ENCODE measurements around the gene PBX2. TPM values are rescaled to one million over a fixed set of nuclear protein-coding genes. Genes with fewer than 3 reads are reported as not detected.
A peak's percentile ranks its signal among the peaks of the same experiment; 100 is the strongest.
"Not testable (repeated sequence)": the region's sequence is repeated elsewhere in the genome, so short reads cannot be mapped to it uniquely, and the experiment has no call there.

The PBX2 gene
- total and polyA plus RNA-seq, 4 experiments from 2014 or later: 0.57 to 192 (median 94.7) TPM

- Histone ChIP-seq H3K36me3 (ENCODE audit: insufficient read depth, low read length) (no peaks in the 10 kb centered on the region), H3K27me3 (ENCODE audit: insufficient read depth, low read length) (no peaks in the 10 kb centered on the region), H3K4me3 (ENCODE audit: low read length in 2 of 2) (peak overlapping the region in 1 of 2 donors; percentile 97), H3K27ac (ENCODE audit: low read depth, low read length) (peak overlapping the region; percentile 98), H3K9me3 (ENCODE audit: control insufficient read depth in 1 of 2, low read length in 2 of 2) (no peaks in the 10 kb centered on the region), H3K4me1 (ENCODE audit: insufficient read depth, low read length) (peaks cover 33% of the 10 kb centered on the region)
- Mint-ChIP-seq H3K9me3 (no peaks in the 10 kb centered on the region), H3K27me3 (peaks cover 0 to 2% of the 10 kb centered on the region in 2 donors), H3K4me3 (peak overlapping the region; percentile 93 to 100 (median 98)), H3K36me3 (peaks cover 15 to 22% of the 10 kb centered on the region in 2 donors), H3K27ac (peak overlapping the region; percentile 97 to 100 (median 99)), H3K4me1 (peaks cover 23 to 58% (median 27%) of the 10 kb centered on the region in 4 donors)
- intact Hi-C loops (cut with micrococcal nuclease): loop anchor here (1.0 to 10.0 kb wide), 7 partner anchors 17 to 1219 kb away; partner anchors contain the start of genes ATF6B, CUTA, HSD17B8 and PHF1
- ChIA-PET CTCF (ENCODE audit: partially characterized antibody) (interaction anchor here (0.8 to 2.5 kb wide), 14 partner anchors 13 to 776 kb away, joined by 3 to 15 read pairs (median 4); partner anchors contain the start of genes AGPAT1, ATF6B, FKBPL and TAP2), POLR2A (ENCODE audit: partially characterized antibody) (interaction anchor here (0.7 to 12.7 kb wide), 29 partner anchors 9 to 1076 kb away, joined by 3 to 408 read pairs (median 5); partner anchors contain the start of genes AGPAT1, ATF6B, BAG6 and DDX39B)
- peak; percentile 99 to 100 (median 100) for DNase-seq
These were observed 5.6 kb upstream of the PBX2 start for GRCh38 chr6:32195652-32195901.

GRCh38 chr6:32194825-32195651 lies 5.0 kb upstream of the PBX2 start:
- Mint-ChIP-seq H3K9me3 (no peaks in the 10 kb centered on the region), H3K4me1 (peaks cover 23 to 63% (median 27%) of the 10 kb centered on the region in 4 donors), H3K27me3 (no peaks in the 10 kb centered on the region), H3K4me3 (peak overlapping the region; percentile 93 to 100 (median 98)), H3K27ac (peak overlapping the region; percentile 95 to 100 (median 99)), H3K36me3 (peaks cover 20 to 28% of the 10 kb centered on the region in 2 donors)
- Histone ChIP-seq H3K9me3 (ENCODE audit: control insufficient read depth in 1 of 2, low read length in 2 of 2) (no peaks in the 10 kb centered on the region), H3K36me3 (ENCODE audit: insufficient read depth, low read length) (no peaks in the 10 kb centered on the region), H3K4me3 (ENCODE audit: low read length in 2 of 2) (peak overlapping the region; percentile 21 to 97), H3K27ac (ENCODE audit: low read depth, low read length) (peak overlapping the region; percentile 98), H3K27me3 (ENCODE audit: insufficient read depth, low read length) (no peaks in the 10 kb centered on the region), H3K4me1 (ENCODE audit: insufficient read depth, low read length) (peaks cover 33% of the 10 kb centered on the region)
- peak in 2 of 5 donors; percentile 52 to 67 for DNase-seq
- POLR2A ChIA-PET (ENCODE audit: partially characterized antibody): interaction anchor here (0.7 to 12.7 kb wide), 30 partner anchors 9 to 1077 kb away, joined by 3 to 408 read pairs (median 5); partner anchors contain the start of genes AGPAT1, ATF6B, BAG6 and DDX39B
- intact Hi-C loops (cut with micrococcal nuclease): loop anchor here (1.0 to 10.0 kb wide), 7 partner anchors 17 to 1220 kb away; partner anchors contain the start of genes ATF6B, CUTA, HSD17B8 and PHF1
- CTCF ChIA-PET (ENCODE audit: partially characterized antibody): interaction anchor here (0.7 to 2.5 kb wide), 15 partner anchors 13 to 777 kb away, joined by 3 to 15 read pairs (median 4); partner anchors contain the start of genes AGPAT1, ATF6B, FKBPL and TAP2

- H3K9me3 ChIP-seq (ENCODE audit: control insufficient read depth in 1 of 2, low read length in 2 of 2): no peaks in the 10 kb centered on the region
- peak overlapping the region; percentile 98 for H3K27ac ChIP-seq (ENCODE audit: low read depth, low read length)
- peak overlapping the region; percentile 21 to 97 for H3K4me3 ChIP-seq (ENCODE audit: low read length in 2 of 2)
- Mint-ChIP-seq H3K27ac (peak overlapping the region; percentile 95 to 100 (median 99)), H3K36me3 (peaks cover 21 to 28% of the 10 kb centered on the region in 2 donors), H3K4me3 (peak overlapping the region; percentile 93 to 100 (median 98)), H3K27me3 (no peaks in the 10 kb centered on the region), H3K4me1 (peaks cover 23 to 64% (median 27%) of the 10 kb centered on the region in 4 donors), H3K9me3 (no peaks in the 10 kb centered on the region)
- ChIA-PET POLR2A (ENCODE audit: partially characterized antibody) (interaction anchor here (1.1 to 12.7 kb wide), 8 partner anchors 8 to 777 kb away, joined by 4 to 408 read pairs (median 18); partner anchors contain the start of genes AGPAT1, ATF6B, BAG6 and FKBPL), CTCF (ENCODE audit: partially characterized antibody) (interaction anchor here (0.7 to 2.5 kb wide), 3 partner anchors 15 to 39 kb away, joined by 3 to 10 read pairs (median 4); partner anchors contain the start of gene AGPAT1)
- no peaks in the 10 kb centered on the region for H3K36me3 ChIP-seq (ENCODE audit: insufficient read depth, low read length)
- H3K4me1 ChIP-seq (ENCODE audit: insufficient read depth, low read length): peaks cover 34% of the 10 kb centered on the region
- DNase-seq: no peak
- intact Hi-C loops (cut with micrococcal nuclease): loop anchor here (2.0 to 10.0 kb wide), 3 partner anchors 776 to 1220 kb away; partner anchors contain the start of genes CUTA, HSD17B8, PHF1 and RING1
- H3K27me3 ChIP-seq (ENCODE audit: insufficient read depth, low read length): no peaks in the 10 kb centered on the region
These were observed 4.4 kb upstream of the PBX2 start for GRCh38 chr6:32194388-32194787.

GRCh38 chr6:32193096-32193495 lies 3.1 kb upstream of the PBX2 start:
- not testable (repeated sequence) for H3K36me3 ChIP-seq (ENCODE audit: insufficient read depth, low read length); H3K27me3 Mint-ChIP-seq; H3K9me3 Mint-ChIP-seq; H3K27me3 ChIP-seq (ENCODE audit: insufficient read depth, low read length); H3K9me3 ChIP-seq (ENCODE audit: control insufficient read depth in 1 of 2, low read length in 2 of 2); DNase-seq
- Histone ChIP-seq H3K4me3 (ENCODE audit: low read length in 2 of 2) (peak overlapping the region; percentile 81 to 99), H3K4me1 (ENCODE audit: insufficient read depth, low read length) (peaks cover 47% of the 10 kb centered on the region), H3K27ac (ENCODE audit: low read depth, low read length) (peak overlapping the region; percentile 98)
- Mint-ChIP-seq H3K36me3 (peaks cover 29 to 40% of the 10 kb centered on the region in 2 donors), H3K4me3 (peak overlapping the region; percentile 98 to 100 (median 99)), H3K27ac (peak overlapping the region; percentile 92 to 100 (median 99)), H3K4me1 (peaks cover 31 to 75% (median 36%) of the 10 kb centered on the region in 4 donors)
- POLR2A ChIA-PET (ENCODE audit: partially characterized antibody): interaction anchor here (0.7 to 12.7 kb wide), 15 partner anchors 12 to 781 kb away, joined by 3 to 408 read pairs (median 5); partner anchors contain the start of genes AGPAT1, ATF6B, DXO and FKBPL
- intact Hi-C loops (cut with micrococcal nuclease): loop anchor here (2.0 to 10.0 kb wide), 3 partner anchors 234 to 1222 kb away; partner anchors contain the start of genes CUTA, HSD17B8, NELFE and PHF1
- CTCF ChIA-PET (ENCODE audit: partially characterized antibody): interaction anchor here (0.9 to 3.3 kb wide), 6 partner anchors 13 to 75 kb away, joined by 3 to 13 read pairs (median 5); partner anchors contain the start of gene RNF5

- ChIA-PET POLR2A (ENCODE audit: partially characterized antibody) (interaction anchor here (0.6 to 12.7 kb wide), 17 partner anchors 13 to 781 kb away, joined by 3 to 408 read pairs (median 5); partner anchors contain the start of genes AGPAT1, ATF6B, DXO and FKBPL), CTCF (ENCODE audit: partially characterized antibody) (interaction anchor here (0.9 to 3.3 kb wide), 6 partner anchors 12 to 74 kb away, joined by 3 to 13 read pairs (median 5); partner anchors contain the start of gene RNF5)
- peak within 1 kb of the TSS; percentile 98 for H3K27ac ChIP-seq (ENCODE audit: low read depth, low read length)
- Mint-ChIP-seq H3K9me3 (no peaks in the 10 kb centered on the region), H3K4me3 (peak within 1 kb of the TSS; percentile 98 to 100 (median 99)), H3K27ac (peak within 1 kb of the TSS; percentile 92 to 100 (median 99)), H3K36me3 (peaks cover 30 to 42% of the 10 kb centered on the region in 2 donors), H3K27me3 (no peaks in the 10 kb centered on the region), H3K4me1 (peaks cover 32 to 78% (median 39%) of the 10 kb centered on the region in 4 donors)
- no peaks in the 10 kb centered on the region for H3K27me3 ChIP-seq (ENCODE audit: insufficient read depth, low read length)
- H3K4me1 ChIP-seq (ENCODE audit: insufficient read depth, low read length): peaks cover 52% of the 10 kb centered on the region
- peaks cover 4% of the 10 kb centered on the region for H3K36me3 ChIP-seq (ENCODE audit: insufficient read depth, low read length)
- intact Hi-C loops (cut with micrococcal nuclease): loop anchor here (2.0 to 10.0 kb wide), 3 partner anchors 234 to 1222 kb away; partner anchors contain the start of genes CUTA, HSD17B8, NELFE and PHF1
- H3K4me3 ChIP-seq (ENCODE audit: low read length in 2 of 2): peak within 1 kb of the TSS; percentile 81 to 99
- peak; percentile 60 to 75 (median 68) for DNase-seq
- H3K9me3 ChIP-seq (ENCODE audit: control insufficient read depth in 1 of 2, low read length in 2 of 2): no peaks in the 10 kb centered on the region
These were observed 2.6 kb upstream of the PBX2 start, which contains the start of gene GPSM3 for GRCh38 chr6:32192608-32193039. Gene GPSM3, minus strand, starts transcription at chr6:32192643. Its CDS starts 130 bp downstream, at chr6:32192513.

Measured in CD4-positive, alpha-beta memory T cell (primary cell).